HepG2 (cell line): Measurements from ENCODE around the gene CAPN11. TPM values are rescaled to one million over a fixed set of nuclear protein-coding genes. Genes with fewer than 3 reads are reported as not detected.
A peak's percentile ranks its signal among the peaks of the same experiment; 100 is the strongest.

ENCODE experiments used
- ATAC-seq: fragments of 200-7000 bp; cut with Tn5 transposase; 3 replicates; pipeline ENCODE4 v1.9.1; 2020; ENCODE audit warnings: mild to moderate bottlenecking, moderate library complexity
- BruUV-seq: library from RNA; stranded (reverse); fragments of 400-500 nt; replicated peaks from 2 replicates; lab custom pipeline; 2021; lab: Mats Ljungman, UMichigan
- CTCF ChIA-PET: fragments of 300-600 bp; formaldehyde crosslinking; extraction: SDS; loops from one replicate; lab custom pipeline; 2021; ENCODE audit warnings: low total read pairs, inconsistent platforms, low intra/inter-chr PET ratio; lab: Yijun Ruan, JAX
- POLR2A ChIA-PET: fragments of 350-600 bp; sonication (Branson Sonifier 250); formaldehyde crosslinking; loops from one replicate; lab custom pipeline; 2020; ENCODE audit warnings: antibody characterized with exemption, inconsistent platforms; lab: Yijun Ruan, JAX
- DNase-seq: peaks from one replicate; pipeline ENCODE4 v3.0.0-alpha.2; 2015; ENCODE audit warnings: low spot score
- FAIRE-seq: peaks from 3 replicates; lab custom pipeline; 2011; peaks lifted over from hg19 to GRCh38; lab: Jason Lieb, UNC
- H2AFZ ChIP-seq: one replicate; pipeline ENCODE4 v1.6.1; 2011; ENCODE audit warnings: low read length, inconsistent platforms
- H3K27ac ChIP-seq: fragments of 300-600 bp; 3 replicates; pipeline ENCODE4 v1.8.0; 2011; ENCODE audit warnings: mixed run types, mild to moderate bottlenecking, mixed read lengths, low read length, inconsistent platforms; ENCODE audit not compliant: insufficient read depth; ENCODE audit errors: extremely low read length
- H3K27me3 ChIP-seq, 2 experiments: fragments of 200-600 bp in 1 of 2; 2 replicates in 1 of 2; 3 replicates in 1 of 2; pipeline versions ENCODE4 v1.6.0 to v1.8.0; 2011; ENCODE audit warnings: low read length in 2 of 2, mild to moderate bottlenecking in 2 of 2, moderate library complexity in 2 of 2, inconsistent platforms in 1 of 2; ENCODE audit not compliant: insufficient read depth in 2 of 2, control insufficient read depth in 1 of 2
- H3K36me3 ChIP-seq, 2 experiments: fragments of 200-600 bp in 1 of 2; replicated peaks in 1 of 2; 2 replicates in 1 of 2; 3 replicates in 1 of 2; pipeline versions ENCODE4 v1.5.1 to v1.8.0; 2011; ENCODE audit warnings: low read length in 2 of 2, inconsistent platforms in 1 of 2; ENCODE audit not compliant: insufficient read depth in 2 of 2, control insufficient read depth in 1 of 2
- H3K4me1 ChIP-seq: 2 replicates; pipeline ENCODE4 v1.5.1; 2012; ENCODE audit warnings: low read length, inconsistent platforms; ENCODE audit not compliant: insufficient read depth
- H3K4me2 ChIP-seq: 2 replicates; pipeline ENCODE4 v1.6.0; 2011; ENCODE audit warnings: low read depth, low read length, inconsistent platforms
- H3K4me3 ChIP-seq, 3 experiments: fragments of 200-600 bp in 1 of 3; sonication (generic), shearing (Covaris generic) in 1 of 3; replicated peaks in 1 of 3; 2 replicates each; pipeline ENCODE4 v1.5.1; 2011 to 2016; ENCODE audit warnings: low read length in 3 of 3, inconsistent platforms in 2 of 3, low read depth in 2 of 3, mild to moderate bottlenecking in 2 of 3, control low read depth in 1 of 3, mixed read lengths in 1 of 3; ENCODE audit not compliant: insufficient read depth in 1 of 3
- H3K79me2 ChIP-seq: one replicate; pipeline ENCODE4 v1.6.1; 2011; ENCODE audit warnings: low read length, inconsistent platforms; ENCODE audit not compliant: insufficient read depth
- H3K9ac ChIP-seq: 2 replicates; pipeline ENCODE4 v1.6.0; 2011; ENCODE audit warnings: mild to moderate bottlenecking, low read depth, low read length, inconsistent platforms; ENCODE audit not compliant: insufficient read depth
- H3K9me3 ChIP-seq: 2 replicates; pipeline ENCODE4 v1.5.1; 2012; ENCODE audit warnings: mild to moderate bottlenecking, low read length
- H4K20me1 ChIP-seq: 2 replicates; pipeline ENCODE4 v1.6.0; 2011; ENCODE audit warnings: inconsistent platforms, mild to moderate bottlenecking, low read length, moderate library complexity; ENCODE audit not compliant: insufficient read depth
- ADNP ChIP-seq: sonication (generic); formaldehyde crosslinking; IDR thresholded peaks from 2 replicates; pipeline ENCODE4 v1.4.0; 2020; ENCODE audit warnings: missing genetic modification reagents
- CHD4 ChIP-seq: fragments of 200-600 bp; sonication (generic); IDR thresholded peaks from 2 replicates; pipeline ENCODE4 v1.7.0; 2017; ENCODE audit warnings: mild to moderate bottlenecking, low read length, borderline replicate concordance
- DMAP1 ChIP-seq: IDR thresholded peaks from 2 replicates; pipeline ENCODE4 v1.6.1; 2016
- HDAC1 ChIP-seq: sonication (generic); formaldehyde crosslinking; IDR thresholded peaks from 2 replicates; pipeline ENCODE4 v1.5.1; 2020; ENCODE audit warnings: mild to moderate bottlenecking, missing genetic modification reagents
- KLF9 ChIP-seq: IDR thresholded peaks from 2 replicates; pipeline ENCODE4 v1.6.1; 2016; ENCODE audit warnings: low read depth
- MIXL1 ChIP-seq: IDR thresholded peaks from 2 replicates; pipeline ENCODE4 v1.6.1; 2016
- NFIC ChIP-seq: IDR thresholded peaks from 2 replicates; pipeline ENCODE4 v1.6.1; 2012; ENCODE audit warnings: mild to moderate bottlenecking, low read length, inconsistent platforms
- RCOR2 ChIP-seq: IDR thresholded peaks from 2 replicates; pipeline ENCODE4 v1.6.1; 2016; ENCODE audit warnings: missing biosample characterization, missing genetic modification reagents
- SAP130 ChIP-seq: IDR thresholded peaks from 2 replicates; pipeline ENCODE4 v1.6.1; 2016; ENCODE audit warnings: low read depth
- TBL1XR1 ChIP-seq: fragments of 150-350 bp; IDR thresholded peaks from 2 replicates; pipeline ENCODE4 v1.6.1; 2014; ENCODE audit warnings: borderline replicate concordance, low read length; ENCODE audit not compliant: partially characterized antibody
- ZFP36 ChIP-seq: fragments of 150-350 bp; IDR thresholded peaks from 2 replicates; pipeline ENCODE4 v1.6.1; 2018; ENCODE audit warnings: borderline replicate concordance, low read length, low read depth; ENCODE audit not compliant: partially characterized antibody
- ZKSCAN5 ChIP-seq: sonication (generic); formaldehyde crosslinking; IDR thresholded peaks from 2 replicates; pipeline ENCODE4 v1.5.1; 2020; ENCODE audit warnings: mild to moderate bottlenecking, missing genetic modification reagents
- ZMYM3 ChIP-seq: sonication (generic); formaldehyde crosslinking; IDR thresholded peaks from 2 replicates; pipeline ENCODE4 v1.5.1; 2020; ENCODE audit warnings: mild to moderate bottlenecking, missing genetic modification reagents
- ZNF136 ChIP-seq: sonication (generic); formaldehyde crosslinking; IDR thresholded peaks from 2 replicates; pipeline ENCODE4 v1.8.1; 2022; ENCODE audit warnings: low read depth, mild to moderate bottlenecking, moderate library complexity, missing genetic modification reagents
- ZNF224 ChIP-seq: sonication (generic); formaldehyde crosslinking; IDR thresholded peaks from 2 replicates; pipeline ENCODE4 v1.5.0; 2020; ENCODE audit warnings: mild to moderate bottlenecking, missing genetic modification reagents
- ZNF3 ChIP-seq: IDR thresholded peaks from 2 replicates; pipeline ENCODE4 v1.7.0; 2017; ENCODE audit warnings: inconsistent platforms
- ZSCAN25 ChIP-seq: sonication (generic); formaldehyde crosslinking; IDR thresholded peaks from 2 replicates; pipeline ENCODE4 v1.8.0; 2022; ENCODE audit warnings: mild to moderate bottlenecking, missing genetic modification reagents
- WGBS: methylation state at CpG from one replicate; pipeline ENCODE4 v1.1.6; 2017; ENCODE audit warnings: low lambda C conversion rate; 5-methylcytosine and 5-hydroxymethylcytosine counted together
- in situ Hi-C: cut with HindIII; loops from 2 replicates; pipeline ENCODE4 v1.10.0; 2017; ENCODE audit warnings: low pct_unique_long_range_greater_than_20kb; ENCODE audit not compliant: extremely low pct_ligation_motif_present
- intact Hi-C: fragments of 100-400 bp; cut with micrococcal nuclease; formaldehyde crosslinking; loops from one replicate; pipeline ENCODE4 v1.10.0; 2022; ENCODE audit not compliant: unreplicated experiment
- polyA plus RNA-seq, 8 experiments: library from polyadenylated mRNA; depleted of rRNA in 3 of 8; stranded (reverse) in 7 of 8; unstranded in 1 of 8; fragments of >200 nt; fragmentation: Illumina TruSeq in 4 of 8; extraction: Trizol in 4 of 8; gene quantifications; 2 replicates each; pipeline versions ENCODE4 v1.2.1 to v1.2.3, GENCODE V29; 2011 to 2016; ENCODE audit warnings: low read depth in 4 of 8, missing spikeins in 1 of 8, mixed read lengths in 1 of 8; ENCODE audit not compliant: insufficient read depth in 1 of 8
- total RNA-seq, 5 experiments: library from RNA; depleted of rRNA; stranded (reverse); fragments of >200 nt; fragmentation: Illumina TruSeq; extraction: Trizol; gene quantifications; 2 replicates each; pipeline ENCODE4 v1.2.3, GENCODE V29; 2016; ENCODE audit warnings: low read depth in 1 of 5
- TF ChIP-seq, protein P1 (sequence below): sonication (generic); formaldehyde crosslinking; IDR thresholded peaks from 2 replicates; pipeline ENCODE4 v1.8.0; 2023; ENCODE audit warnings: mild to moderate bottlenecking, missing genetic modification reagents
- TF ChIP-seq, protein P2 (sequence below): sonication (generic); formaldehyde crosslinking; IDR thresholded peaks from 2 replicates; pipeline ENCODE4 v1.4.0; 2020; ENCODE audit warnings: missing genetic modification reagents
- TF ChIP-seq, protein P3 (sequence below): sonication (generic); formaldehyde crosslinking; IDR thresholded peaks from 2 replicates; pipeline ENCODE4 v1.8.0; 2022; ENCODE audit warnings: mild to moderate bottlenecking, missing genetic modification reagents; ENCODE audit not compliant: insufficient replicate concordance
- TF ChIP-seq, protein P4 (sequence below): IDR thresholded peaks from 2 replicates; pipeline ENCODE4 v1.6.1; 2012; ENCODE audit warnings: inconsistent platforms
- TF ChIP-seq, protein P5 (sequence below): sonication (generic); formaldehyde crosslinking; IDR thresholded peaks from 2 replicates; pipeline ENCODE4 v1.4.0; 2020; ENCODE audit warnings: mild to moderate bottlenecking, missing genetic modification reagents

The CAPN11 gene
- total and polyA plus RNA-seq, 2 of the 13 experiments (the other 11 are each of a cell fraction or from before 2014, with no cell fraction given): 0.07 to 0.11 TPM

DNA sequence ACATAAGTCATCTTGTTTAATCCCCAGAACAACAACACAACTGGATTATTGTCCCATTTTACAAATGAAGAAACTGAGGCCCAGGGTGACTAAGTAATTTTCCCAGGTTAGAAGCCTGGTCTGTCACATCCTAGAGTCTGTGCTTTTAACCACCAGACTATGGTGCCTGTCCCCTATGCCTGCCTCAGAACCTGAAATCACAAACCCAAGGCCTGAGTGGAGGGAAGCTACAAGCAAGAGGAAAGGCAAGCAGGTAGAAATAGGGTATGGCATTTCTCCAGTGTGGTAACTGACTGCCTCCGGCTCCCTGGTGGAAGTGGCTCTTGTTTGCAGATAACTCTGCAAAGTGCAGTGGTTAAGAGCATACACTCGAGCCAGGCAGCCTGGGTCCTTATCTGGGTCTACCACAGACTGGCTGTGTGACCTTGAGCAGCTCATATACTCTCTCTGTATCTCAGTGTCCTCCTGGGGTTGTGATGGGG is 28.7 kb upstream of the CAPN11 start:
- no peak overlapping the region for H3K9ac ChIP-seq
- intact Hi-C loops: loop anchor here (2.0 to 5.0 kb wide), 2 partner anchors 21 to 33 kb away; no protein-coding TSS in a partner anchor
- peaks cover 65% of the 10 kb centered on the region for H3K79me2 ChIP-seq
- TF ChIP-seq DMAP1 (no peak), KLF9 (CRISPR knock-in tag) (no peak), MIXL1 (CRISPR knock-in tag) (0 out of 2 replicates have a peak, but pooled peaks have one; percentile 11), ZFP36 (no peak), ZNF224 (no peak), ZSCAN25 (CRISPR knock-in tag) (0 out of 2 replicates have a peak, but pooled peaks have one; percentile 30), ADNP (peak; percentile 31; the same call in 1 of the 2 replicates), TBL1XR1 (no peak), ZNF136 (CRISPR knock-in tag) (0 out of 2 replicates have a peak, but pooled peaks have one; percentile 42), ZMYM3 (peak; percentile 59), HDAC1 (peak; percentile 23; the same call in 1 of the 2 replicates), RCOR2 (CRISPR knock-in tag) (0 out of 2 replicates have a peak, but pooled peaks have one; percentile 32), SAP130 (CRISPR knock-in tag) (no peak), CHD4 (peak; percentile 74), ZKSCAN5 (CRISPR knock-in tag) (no peak), NFIC (no peak), ZNF3 (peak; percentile 89)
- TF ChIP-seq, protein P1, sequence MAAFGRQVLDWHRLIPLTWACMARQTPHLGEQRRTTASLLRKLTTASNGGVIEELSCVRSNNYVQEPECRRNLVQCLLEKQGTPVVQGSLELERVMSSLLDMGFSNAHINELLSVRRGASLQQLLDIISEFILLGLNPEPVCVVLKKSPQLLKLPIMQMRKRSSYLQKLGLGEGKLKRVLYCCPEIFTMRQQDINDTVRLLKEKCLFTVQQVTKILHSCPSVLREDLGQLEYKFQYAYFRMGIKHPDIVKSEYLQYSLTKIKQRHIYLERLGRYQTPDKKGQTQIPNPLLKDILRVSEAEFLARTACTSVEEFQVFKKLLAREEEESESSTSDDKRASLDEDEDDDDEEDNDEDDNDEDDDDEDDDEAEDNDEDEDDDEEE (CRISPR knock-in tag): no peak
- TF ChIP-seq, protein P2, sequence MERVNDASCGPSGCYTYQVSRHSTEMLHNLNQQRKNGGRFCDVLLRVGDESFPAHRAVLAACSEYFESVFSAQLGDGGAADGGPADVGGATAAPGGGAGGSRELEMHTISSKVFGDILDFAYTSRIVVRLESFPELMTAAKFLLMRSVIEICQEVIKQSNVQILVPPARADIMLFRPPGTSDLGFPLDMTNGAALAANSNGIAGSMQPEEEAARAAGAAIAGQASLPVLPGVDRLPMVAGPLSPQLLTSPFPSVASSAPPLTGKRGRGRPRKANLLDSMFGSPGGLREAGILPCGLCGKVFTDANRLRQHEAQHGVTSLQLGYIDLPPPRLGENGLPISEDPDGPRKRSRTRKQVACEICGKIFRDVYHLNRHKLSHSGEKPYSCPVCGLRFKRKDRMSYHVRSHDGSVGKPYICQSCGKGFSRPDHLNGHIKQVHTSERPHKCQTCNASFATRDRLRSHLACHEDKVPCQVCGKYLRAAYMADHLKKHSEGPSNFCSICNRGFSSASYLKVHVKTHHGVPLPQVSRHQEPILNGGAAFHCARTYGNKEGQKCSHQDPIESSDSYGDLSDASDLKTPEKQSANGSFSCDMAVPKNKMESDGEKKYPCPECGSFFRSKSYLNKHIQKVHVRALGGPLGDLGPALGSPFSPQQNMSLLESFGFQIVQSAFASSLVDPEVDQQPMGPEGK (CRISPR knock-in tag): no peak
- TF ChIP-seq, protein P3, sequence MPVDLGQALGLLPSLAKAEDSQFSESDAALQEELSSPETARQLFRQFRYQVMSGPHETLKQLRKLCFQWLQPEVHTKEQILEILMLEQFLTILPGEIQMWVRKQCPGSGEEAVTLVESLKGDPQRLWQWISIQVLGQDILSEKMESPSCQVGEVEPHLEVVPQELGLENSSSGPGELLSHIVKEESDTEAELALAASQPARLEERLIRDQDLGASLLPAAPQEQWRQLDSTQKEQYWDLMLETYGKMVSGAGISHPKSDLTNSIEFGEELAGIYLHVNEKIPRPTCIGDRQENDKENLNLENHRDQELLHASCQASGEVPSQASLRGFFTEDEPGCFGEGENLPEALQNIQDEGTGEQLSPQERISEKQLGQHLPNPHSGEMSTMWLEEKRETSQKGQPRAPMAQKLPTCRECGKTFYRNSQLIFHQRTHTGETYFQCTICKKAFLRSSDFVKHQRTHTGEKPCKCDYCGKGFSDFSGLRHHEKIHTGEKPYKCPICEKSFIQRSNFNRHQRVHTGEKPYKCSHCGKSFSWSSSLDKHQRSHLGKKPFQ (CRISPR knock-in tag): no peak
- TF ChIP-seq, protein P4, sequence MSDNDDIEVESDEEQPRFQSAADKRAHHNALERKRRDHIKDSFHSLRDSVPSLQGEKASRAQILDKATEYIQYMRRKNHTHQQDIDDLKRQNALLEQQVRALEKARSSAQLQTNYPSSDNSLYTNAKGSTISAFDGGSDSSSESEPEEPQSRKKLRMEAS: no peak
- TF ChIP-seq, protein P5, sequence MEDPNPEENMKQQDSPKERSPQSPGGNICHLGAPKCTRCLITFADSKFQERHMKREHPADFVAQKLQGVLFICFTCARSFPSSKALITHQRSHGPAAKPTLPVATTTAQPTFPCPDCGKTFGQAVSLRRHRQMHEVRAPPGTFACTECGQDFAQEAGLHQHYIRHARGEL (CRISPR knock-in tag): no peak

More for the DNA sequence above, 28.7 kb upstream of the CAPN11 start:
- H3K27ac ChIP-seq: peak overlapping the region; percentile 35
- H3K4me2 ChIP-seq: peak overlapping the region; percentile 38
- H2AFZ ChIP-seq: no peak overlapping the region
- DNase-seq: peak; percentile 47
- ChIA-PET POLR2A (interaction anchor here (0.7 to 3.2 kb wide), 4 partner anchors 31 to 242 kb away, joined by 3 to 14 read pairs (median 3); partner anchors contain the start of gene HSP90AB1), CTCF (interaction anchor here (1.3 kb wide), 1 partner anchor 30 kb away, joined by 4 read pairs; no protein-coding TSS in a partner anchor)
- no peak overlapping the region for H3K4me3 ChIP-seq
- no TSS peak for BruUV-seq
- WGBS: 37% methylated on average over 2 of the region's 2 CpGs
- peaks cover 18% of the 10 kb centered on the region for H4K20me1 ChIP-seq
- peaks cover 71% of the 10 kb centered on the region for H3K4me1 ChIP-seq
- no peaks in the 10 kb centered on the region for H3K9me3 ChIP-seq
- ATAC-seq: no peak
- H3K27me3 ChIP-seq: no peaks in the 10 kb centered on the region; a peak in 1 of 5 replicates
- FAIRE-seq: peak; percentile 47
- in situ Hi-C loops: no loop called here
- peaks cover 1 to 10% of the 10 kb centered on the region in 2 experiments; a peak in 3 of 5 replicates for H3K36me3 ChIP-seq
